ENCODE data around the gene MANEAL.

MANEAL gene

DNA sequence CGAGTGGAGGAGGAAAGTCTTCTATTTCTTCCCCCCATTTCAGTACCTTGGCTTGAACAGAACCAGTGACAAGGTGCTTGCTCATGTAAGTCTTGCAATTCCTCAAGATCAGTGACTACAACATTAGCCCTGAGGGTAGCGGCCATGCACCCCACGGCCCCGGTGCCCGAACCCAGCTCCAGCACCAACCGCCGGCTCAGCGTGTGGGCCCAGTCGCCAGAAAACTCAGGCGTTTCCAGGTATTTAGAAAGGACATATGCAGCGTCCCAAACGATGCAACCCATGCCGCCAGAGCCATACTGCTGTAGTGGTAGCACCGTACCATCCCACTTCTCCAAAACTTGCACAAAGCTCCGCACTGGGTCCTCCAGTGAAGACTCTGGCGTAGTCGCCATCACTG, 11.2 kb upstream of the MANEAL start:
- FAIRE-seq = no peak

DNA sequence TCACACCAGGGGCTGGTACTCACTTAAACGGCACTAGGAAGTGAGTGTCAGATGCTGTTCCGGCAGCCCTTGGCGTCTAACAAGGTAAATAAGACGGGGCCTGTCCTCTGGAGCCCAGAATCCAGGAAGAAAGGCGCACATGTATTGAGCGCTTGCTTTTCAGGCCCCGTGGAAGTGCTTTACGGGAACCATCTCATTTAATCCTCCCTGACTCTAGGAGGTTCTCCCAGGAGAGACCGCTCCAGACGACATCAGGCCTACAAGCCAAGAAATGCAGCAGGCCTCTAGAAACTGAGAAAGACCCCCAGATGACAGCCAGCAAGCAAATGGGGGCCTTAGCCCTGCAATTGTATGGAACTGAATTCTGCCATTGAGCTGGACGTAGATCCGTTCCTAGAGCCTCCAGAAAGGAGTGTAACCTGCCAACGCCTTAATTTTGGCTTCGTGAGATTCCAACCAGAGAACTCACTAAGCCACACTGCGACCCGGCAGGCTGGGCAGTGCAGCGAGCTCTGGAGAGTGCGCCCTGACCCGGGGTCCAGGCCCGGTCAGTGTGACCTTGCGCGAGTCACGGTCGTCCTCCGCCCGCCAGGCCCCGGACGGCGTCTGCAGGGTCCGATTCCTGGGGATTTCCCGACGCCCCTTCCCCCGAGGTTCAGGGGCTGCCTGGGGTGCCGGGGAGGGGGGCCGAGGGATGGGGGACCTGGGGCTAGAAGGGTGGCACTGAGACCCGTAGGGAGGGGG, 532 bp upstream of the MANEAL start:
- FAIRE-seq = no peak

DNA sequence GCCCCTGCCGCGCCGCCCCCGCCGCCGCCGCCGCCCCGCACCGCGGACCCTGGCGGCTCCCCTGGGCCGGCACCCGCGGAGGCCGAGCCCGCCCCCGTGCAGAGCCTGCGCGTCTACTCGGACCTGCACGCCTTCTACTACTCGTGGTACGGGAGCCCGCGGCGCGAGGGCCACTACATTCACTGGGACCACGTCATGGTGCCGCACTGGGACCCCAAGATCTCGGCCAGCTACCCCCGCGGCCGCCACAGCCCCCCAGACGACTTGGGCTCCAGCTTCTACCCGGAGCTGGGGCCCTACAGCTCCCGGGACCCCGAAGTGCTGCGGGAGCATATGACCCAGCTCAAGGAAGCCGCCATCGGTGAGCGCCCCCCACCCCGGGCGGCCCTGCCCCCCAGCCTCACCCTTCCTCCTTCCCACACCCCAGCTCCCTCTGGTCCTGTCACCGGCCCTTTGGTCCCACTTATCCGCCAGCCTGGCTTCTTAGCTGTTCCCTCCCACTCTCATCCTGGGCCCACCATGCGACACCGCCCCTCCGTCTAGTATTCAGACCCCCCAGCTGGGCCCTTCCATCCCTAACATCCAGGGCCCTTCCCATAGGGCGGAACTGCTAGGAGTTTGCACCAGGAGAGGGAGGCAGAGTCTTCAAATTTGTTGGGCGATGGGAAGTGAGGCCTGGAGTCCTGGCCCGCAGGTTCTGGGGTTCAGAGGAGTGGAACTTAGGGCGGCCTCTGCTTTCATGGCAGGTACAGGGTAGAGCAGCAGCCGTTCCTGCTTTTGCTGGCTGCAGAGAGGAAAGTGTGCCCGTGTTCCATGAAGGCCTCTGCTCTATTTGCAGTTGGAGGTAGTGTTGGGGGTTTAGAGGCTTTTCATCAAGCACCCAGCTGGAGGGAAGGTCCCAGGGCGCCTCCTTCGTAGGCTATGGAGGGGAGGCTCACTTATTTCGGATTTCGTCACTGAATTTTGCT, 1.0 kb downstream of the MANEAL start:
- FAIRE-seq = no peak

DNA sequence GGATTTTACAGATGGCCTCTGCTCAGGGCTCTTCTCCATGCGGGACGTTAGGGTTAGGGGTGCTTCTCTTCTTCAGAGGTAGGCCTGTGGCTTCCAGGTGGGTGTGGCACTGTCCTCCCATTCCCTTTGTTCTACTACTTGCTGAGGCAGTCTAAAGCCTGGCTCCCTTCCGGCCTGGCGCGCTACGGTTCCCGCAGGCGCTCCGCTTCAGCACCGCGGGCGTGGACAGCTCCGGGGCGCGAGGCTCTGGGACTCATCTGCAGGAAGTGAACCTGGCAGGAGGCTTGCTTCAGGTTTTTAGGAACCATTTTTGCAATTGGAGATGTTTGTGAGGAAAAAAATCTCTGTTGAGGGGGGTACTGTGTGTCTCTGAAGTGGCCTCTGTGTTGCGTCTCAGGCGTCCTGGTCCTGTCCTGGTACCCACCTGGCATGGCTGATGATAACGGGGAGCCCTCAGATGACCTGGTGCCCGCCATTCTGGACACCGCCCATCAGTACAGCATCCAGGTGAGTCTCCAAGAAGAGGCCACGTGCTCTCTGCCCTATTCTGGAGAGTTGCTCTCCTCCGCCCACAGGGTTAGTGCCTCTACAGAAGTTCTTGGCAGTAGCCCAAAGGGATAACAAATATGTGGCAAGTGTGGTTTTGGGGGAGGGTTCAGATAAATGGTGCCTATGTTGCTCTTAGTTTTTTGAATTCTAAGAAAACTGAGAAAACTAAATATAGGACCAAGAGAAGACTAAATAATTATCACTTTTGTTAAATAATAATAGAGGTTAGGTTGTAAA, 1.9 kb downstream of the MANEAL start:
- FAIRE-seq = no peak

DNA sequence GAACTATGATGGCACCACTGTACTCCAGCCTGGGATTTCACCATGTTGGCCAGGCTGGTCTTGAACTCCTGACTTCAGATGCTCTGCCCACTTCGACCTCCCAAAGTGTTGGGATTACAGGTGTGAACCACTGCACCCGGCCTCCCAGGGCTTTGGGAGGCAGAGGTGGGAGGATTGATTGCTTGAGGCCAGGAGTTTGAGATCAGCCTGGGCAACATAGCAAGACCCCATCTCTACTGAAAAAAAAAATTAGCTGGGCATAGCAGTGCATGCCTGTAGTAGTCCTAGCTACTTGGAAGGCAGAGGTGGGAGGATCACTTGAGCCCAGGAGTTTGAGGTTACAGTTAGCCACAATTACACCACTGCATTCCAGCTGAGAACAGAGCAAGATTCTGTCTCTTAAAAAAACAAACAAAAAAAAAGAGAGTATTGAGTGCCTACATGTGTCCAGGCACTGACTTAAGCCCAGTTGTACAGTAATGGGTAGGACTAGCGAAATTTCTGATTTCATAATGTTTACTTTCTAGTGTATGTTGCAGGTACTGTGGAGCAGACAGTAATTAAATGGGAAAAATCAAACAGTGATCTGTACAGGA, 4.2 kb downstream of the MANEAL start:
- FAIRE-seq = no peak

DNA sequence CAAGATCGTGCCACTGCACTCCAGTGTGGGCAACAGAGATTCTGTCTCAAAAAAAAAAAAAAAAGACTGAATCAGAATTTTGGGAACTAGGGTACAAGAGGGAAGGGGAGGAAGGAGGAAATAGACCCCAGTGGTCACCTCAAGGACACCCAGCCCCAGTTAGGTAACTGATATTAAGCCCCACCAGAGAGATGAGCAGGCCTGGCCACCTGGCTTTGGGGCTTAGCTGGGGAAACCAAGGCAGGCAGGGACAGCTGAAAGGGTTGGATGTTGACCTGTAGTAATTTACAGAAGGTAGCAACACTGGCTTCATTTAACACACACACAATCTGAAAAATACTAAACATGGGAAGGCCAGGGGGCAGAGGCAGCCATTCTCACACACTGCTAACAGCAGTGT, 8.8 kb downstream of the MANEAL start:
- no peak for FAIRE-seq

DNA sequence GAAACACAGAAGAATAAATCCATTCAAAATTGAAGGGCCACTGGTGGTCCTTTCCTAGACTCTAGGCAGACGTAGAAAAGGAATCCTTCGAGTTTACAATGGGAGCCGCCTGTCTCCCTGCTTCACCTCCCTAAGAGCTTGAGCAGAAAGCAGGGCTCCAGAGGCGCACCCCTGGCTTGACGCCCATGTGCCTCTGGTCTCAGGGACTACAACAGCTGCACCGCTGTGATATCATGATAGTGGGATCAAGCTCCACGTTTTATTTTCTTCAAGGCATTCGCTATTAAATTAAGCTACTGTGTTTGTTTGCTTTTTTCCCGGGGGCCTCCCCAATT, 13.5 kb downstream of the MANEAL start:
- FAIRE-seq = no peak

DNA sequence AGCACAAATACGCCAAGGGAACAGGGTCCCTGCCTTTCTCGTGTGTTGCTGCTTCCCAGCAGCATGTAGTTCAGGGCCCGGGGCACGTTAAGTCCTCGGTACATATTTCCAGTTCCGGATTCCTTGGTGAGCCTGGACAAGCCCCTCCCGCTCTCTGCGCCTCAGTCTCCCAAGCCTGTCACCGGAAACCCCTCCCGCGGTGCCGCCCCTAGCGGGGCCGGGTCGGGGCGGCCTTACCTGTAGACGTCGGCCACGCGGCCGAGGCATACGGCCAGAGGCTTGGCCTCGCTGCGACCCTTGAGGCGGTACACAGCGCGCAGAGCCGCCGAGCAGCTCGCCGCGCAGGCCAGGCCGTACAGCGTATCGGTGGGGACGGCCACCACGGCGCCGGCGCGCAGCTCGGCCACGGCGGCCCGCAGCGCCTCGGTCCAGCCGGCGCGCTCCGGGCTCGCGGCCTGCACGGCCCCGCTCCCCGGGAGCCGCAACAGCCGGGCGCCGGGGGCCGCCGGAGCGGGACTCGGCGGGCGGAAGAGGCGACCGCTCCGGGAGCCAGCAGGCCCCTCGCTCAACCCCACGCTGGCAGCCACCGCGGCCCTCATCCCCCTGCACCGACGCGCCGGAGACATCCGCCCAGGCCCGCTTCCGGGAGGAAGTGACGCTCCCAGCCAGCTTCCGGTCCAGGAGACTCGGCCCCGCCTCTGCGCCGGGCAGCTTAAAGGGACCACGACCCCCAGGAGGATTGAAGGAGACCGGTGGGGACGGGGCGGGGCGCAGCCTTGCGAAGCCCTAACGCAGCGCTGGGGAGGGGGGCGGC, 14.1 kb downstream of the MANEAL start, which contains the start of the genes C1orf122 and YRDC:
C1orf122 (plus strand) TSS at position 236 of the 814 bp plus-strand sequence. CDS start 615 bp downstream, outside the sequence.
YRDC (minus strand) TSS at position 654 of the 814 bp plus-strand sequence; CDS start at position 626, 28 bp downstream.
- no peak for FAIRE-seq

DNA sequence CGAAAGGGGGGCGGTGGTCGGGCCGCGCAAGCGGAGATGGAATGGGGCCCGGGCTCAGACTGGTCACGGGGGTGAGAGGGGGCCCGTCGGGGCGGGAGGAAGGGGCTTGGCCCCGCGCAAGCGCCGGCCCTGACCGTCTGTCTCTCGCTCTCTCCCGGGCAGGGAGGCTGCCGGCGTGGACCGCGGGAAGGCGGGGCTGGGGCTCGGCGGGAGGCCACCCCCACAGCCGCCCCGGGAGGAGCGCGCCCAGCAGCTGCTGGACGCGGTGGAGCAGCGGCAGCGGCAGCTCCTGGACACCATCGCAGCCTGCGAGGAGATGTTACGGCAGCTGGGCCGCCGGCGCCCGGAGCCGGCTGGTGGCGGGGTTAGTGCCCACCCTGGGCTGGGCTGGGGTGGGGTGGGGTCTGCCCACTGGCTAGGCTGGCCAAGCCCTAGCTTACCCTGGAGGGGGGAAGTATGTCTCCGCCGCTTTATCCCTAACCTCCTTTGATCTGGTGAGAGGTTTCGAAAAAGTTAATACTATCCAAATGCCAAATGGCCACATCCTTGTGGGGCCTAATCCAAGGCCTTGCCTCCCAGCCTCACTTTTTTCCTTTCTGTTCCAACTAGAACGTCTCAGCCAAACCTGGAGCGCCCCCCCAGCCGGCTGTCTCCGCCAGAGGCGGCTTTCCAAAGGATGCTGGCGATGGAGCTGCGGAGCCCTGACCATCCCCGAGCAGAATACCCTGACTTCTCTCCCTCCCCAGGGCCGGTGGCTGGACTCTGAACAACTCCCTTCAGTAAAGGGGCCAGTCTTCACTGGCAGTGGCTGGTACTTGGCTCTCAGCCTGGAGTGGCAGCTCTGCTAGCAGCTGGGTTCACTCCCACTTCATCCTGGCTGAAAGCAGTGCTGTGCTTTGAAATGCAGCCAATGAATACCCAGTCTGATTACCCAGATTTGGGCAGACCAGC, 15.0 kb downstream of the MANEAL start:
- no peak for FAIRE-seq

DNA sequence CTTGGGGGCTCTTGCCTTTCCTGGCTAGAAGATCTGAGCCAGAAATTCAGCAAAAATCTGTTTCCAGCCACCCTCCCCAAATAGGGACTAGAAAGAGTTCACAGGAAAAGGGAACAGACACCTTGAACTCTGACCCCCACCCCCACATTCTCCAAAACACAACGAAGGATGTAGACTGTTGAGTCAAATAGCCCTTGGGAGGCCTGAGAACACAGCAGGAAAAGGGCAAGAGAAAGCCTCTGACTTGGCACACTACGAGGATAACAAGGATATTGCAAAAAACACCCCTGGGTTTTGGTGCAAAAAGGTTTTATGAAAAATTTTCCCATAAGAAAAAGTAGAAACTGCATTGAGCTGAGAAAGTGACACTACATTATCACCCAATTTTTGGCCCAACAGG, 16.3 kb downstream of the MANEAL start:
- no peak for FAIRE-seq

DNA sequence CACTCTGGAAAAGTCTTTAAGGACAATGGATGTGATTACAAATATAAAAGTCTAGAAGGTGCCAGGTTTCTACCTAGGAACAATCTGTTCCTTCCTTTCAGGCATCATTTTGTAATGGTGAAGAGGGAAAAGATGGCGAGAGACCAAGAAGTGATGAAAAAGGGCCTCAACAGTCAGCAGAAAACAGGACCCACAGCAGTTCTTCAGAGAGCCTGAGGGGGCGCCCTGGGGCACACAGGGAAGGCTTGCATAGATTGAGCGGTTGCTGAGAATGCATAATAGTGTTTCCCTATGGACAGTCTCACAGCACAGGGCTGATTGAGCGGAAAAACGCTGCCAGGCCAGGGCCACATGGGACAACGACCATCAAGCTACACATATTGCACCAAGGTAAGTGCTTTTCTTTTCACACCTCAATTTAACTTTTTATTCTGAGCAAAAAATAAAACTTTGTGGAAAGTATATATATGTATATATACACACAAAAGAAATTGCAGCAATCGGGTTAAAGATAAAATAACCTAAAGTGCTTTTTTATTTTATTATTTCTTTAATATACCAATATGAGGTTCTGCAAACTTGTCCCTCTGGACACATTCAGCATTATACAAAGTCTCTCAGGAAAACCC, 17.5 kb downstream of the MANEAL start:
- FAIRE-seq = no peak

DNA sequence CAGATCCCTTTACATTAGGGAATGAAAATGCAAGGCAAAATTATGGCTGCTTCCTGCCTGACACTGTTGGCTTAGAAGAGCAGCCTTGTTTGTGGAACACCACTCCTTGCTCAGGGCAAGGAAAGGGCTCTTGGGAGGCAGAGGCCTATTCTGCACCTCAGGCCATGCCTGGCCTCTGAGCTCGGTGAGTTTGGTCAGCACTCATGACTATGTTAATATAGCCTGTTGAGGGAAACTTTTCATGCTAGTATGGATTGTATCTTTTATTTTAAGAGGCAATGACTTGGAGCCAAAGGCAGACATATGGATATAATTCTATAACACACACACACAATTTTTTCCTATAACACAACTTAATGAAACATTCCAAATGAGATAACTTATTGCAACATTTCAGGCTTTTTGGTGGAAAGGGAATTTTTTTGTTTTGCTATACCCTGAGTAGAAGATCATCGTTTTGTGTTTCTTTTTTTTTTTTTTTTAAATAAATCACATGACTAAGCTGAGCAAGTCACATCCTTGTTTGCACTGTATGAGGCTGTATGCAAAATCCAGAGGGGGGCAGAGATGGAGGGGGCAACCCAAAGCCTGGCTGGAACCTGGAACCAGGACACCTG, 20.0 kb downstream of the MANEAL start:
- FAIRE-seq = no peak

DNA sequence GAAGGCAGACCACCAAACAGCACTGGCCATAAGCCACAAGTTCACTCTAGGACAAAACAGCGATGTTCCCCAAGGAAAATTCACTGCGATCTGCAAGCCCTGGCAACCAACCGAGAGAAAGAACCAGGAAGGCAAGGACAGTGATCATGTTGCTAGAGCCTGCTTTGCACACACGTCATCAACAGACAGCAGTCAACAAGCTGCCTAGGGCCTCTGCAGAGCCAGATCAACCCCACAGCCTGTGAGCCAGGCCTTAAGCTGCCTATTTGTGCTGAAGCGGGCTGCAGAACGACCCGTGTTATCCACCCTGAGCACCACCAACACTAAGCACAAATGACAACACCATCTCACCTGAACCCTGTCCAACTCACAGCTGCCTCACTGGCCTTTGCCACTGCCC, 20.6 kb downstream of the MANEAL start:
- no peak for FAIRE-seq

DNA sequence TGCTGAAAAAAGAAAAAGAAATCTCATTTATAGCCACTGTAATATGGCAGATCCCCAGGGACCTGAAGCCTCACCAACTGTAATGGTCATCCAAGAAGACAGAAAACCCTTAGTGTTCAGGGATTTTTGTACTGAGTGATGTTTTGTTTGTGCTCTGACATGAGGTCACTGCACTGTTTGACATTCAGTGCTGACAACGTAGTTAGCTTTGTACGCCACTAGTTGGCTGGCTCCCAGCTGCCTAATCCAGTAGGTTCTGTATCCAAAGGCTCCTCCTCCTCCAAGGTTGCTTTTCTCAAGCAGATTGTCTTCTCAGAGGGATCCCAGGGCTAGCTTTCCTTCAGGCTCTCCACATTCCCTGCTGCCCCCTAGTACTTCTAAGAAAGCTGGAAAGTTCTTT, 23.8 kb downstream of the MANEAL start:
- no peak for FAIRE-seq

DNA sequence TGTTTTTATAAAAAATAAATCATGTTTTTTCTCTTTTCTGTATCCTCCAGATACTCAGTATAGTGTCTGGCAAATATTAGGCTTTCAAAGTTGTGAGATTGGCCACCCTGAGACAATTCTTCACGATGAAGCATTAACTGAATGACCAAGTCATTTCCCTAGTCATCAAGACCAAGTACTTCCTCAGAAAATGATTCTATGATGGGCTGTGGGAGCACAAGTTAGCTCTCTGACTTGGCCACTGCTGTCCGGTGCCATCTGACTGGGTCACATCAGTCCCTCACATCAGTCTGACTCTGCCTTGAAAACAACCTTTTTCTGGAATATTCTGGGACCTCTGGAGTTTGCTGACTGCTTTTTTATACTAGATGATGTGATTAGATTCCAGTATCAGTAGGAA, 27.8 kb downstream of the MANEAL start:
- no peak for FAIRE-seq

DNA sequence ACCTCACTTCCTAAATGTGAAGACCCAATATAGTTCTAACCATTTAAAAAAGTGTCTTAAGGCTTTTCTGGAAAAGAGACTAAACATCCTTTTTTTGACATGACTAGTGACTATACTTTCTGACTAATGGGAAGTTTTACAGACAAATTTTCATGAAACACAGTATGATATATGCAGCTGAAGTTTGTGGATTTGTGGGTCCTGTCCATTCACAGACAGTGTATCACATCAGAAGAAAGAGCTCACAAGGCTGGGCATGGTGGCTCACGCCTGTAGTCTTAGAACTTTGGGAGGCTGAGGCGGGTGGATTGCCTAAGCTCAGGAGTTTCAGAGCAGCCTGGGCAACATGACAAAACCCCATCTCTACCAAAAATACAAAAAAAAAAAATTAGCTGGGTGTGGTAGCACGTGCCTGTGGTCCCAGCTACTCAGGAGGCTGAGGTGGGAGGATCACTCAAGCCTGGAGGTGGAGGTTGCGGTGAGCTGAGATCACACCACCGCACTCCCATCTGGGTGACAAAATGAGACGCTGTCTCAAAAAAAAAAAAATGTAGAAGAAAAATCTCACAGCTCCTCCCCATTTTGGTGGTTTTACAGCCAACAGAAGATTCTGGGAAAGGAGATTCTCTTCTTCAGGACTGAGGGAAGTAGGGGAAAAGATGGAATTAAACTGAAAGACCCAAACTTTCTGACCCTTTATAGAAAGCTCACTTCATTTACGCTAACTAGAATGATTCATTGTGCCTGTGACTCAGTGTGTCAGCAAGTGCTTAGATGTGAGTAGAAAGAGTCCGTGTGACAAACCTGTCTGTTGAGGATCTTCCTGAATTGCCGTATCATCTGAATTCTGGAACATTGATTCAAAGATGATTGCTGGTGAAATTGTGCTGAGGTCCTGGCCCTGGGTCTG, 29.5 kb downstream of the MANEAL start:
- FAIRE-seq = no peak

DNA sequence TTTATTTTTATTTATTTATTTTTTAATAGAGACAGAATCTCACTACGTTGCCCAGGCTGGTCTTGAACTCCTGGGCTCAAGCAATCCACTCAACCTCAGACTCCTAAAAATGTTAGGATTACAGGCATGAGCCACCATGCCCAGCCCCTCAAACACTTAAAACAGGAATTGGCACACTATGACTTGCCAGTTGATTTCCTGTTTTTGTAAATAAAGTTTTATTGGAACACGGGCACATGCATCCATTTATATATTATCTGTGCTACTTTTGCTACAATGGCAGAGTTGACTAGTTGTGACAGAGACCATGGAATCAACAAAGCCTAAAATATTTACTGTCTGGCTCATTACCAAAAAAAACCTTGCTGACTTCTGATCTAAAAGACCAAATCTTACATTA, 30.4 kb downstream of the MANEAL start:
- FAIRE-seq = no peak

DNA sequence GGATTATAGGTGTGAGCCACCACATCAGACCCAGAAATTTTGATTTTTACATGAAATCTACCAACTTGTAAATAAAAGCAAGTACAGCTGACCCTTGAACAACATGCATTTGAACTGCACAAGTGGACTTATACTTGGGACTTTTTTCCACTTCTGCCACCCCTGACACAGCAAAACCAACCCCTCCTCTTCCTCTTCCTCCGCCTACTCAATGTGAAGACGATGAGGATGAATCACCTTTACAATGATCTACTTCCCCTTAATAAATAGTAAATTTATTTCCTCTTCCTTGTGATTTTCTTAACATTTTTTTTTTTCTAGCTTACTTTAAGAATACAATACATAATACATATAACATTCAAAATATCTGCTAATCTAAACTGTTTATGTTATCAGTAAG, 31.9 kb downstream of the MANEAL start:
- no peak for FAIRE-seq
